GM21367 (cell line): ENCODE results near the gene LRCH4.
"Not testable (repeated sequence)": the region's sequence is repeated elsewhere in the genome, so short reads cannot be mapped to it uniquely, and the experiment has no call there.

Source experiments
- ATAC-seq: cut with Tn5 transposase; IDR thresholded peaks from one replicate; pipeline ENCODE4 v1.9.1; 2021; ENCODE audit not compliant: unreplicated experiment

The LRCH4 gene

GRCh38 chr7:100546129-100546925 is 39.6 kb downstream of the LRCH4 start:
- no peak for ATAC-seq

GRCh38 chr7:100545360-100546128 is 40.4 kb downstream of the LRCH4 start:
- ATAC-seq, result peak; percentile 43

- ATAC-seq, result no peak
Measured at GRCh38 chr7:100544967-100545359, 41.0 kb downstream of the LRCH4 start.

GRCh38 chr7:100544386-100544785 is 41.5 kb downstream of the LRCH4 start:
- ATAC-seq, result no peak

DNA sequence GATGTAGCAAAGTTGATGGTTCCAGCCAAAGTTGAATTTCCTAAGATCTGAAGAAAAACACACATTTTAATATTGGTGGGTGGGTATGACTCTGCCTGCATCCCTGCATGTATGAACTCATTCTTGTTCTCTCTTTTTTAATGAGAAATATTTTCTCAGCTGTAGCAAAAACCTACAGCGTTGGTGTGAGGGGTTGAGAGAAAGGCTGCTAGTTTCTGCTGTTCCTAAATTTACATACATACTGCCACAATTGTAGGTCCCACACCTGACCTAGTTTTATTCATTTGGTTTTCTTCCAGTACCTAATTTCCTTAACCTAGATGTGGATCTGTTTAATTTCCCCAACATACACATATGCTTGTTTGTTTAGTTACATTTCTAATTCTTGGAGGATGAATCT is 42.3 kb downstream of the LRCH4 start:
- ATAC-seq, result no peak

GRCh38 chr7:100541309-100541708 is 44.6 kb downstream of the LRCH4 start:
- ATAC-seq, result not testable (repeated sequence)

DNA sequence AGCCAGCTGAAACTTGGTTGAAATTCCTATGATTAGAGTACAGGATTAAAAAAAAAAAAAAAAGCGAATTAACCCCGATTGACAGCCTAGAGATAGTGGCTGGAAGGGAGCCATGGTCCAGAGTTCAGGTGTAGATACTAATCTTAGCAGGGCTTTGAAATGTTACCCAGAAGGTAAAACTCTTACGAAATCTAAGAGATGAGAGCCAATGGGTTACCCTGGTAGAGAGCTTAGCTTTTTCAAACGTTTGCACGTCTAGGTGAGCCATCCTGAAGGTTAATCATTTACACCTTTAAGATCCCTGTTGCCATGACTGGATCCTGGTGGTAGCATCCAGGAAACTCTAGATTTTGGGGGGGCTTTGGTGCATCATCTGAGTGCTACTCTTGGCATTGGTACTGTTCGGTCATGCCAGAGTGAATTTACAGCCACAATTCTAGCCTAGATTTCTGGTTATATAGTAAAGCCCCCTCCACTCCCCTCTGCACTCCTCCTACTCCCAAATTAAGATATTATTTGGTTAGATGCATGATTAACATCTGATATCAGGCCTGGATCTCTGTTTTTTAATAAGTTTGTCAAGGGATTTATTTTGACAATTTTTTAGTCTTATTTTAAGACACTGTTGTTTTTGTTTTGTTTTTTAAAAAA is 45.7 kb downstream of the LRCH4 start:
- no peak for ATAC-seq

DNA sequence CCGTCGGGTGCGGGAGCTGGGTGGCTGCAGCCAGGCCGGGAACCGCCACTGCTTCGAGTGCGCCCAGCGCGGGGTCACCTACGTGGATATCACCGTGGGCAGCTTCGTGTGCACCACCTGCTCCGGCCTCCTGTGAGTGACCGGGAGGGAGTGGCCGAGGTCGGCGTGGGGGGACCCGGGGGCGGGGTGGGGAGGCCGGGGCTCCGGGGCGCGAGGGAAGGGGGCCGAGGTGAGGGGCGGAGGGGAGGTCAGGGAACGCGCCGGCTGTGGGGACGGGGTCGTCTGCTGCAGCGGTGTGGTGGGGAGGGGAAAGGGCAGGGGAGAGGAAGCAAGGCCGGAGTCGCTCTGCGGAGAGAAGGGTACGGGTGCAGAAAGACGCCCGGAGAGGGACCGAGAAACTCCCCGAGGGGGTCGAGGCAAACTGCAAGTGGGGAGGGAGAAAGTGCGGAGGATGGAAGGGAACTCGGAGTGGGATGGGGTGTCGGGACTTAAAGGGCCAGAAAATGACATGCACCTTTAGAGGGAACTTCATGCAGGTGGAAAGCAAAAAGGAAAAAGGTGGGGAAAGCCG is 46.4 kb downstream of the LRCH4 start:
- no peak for ATAC-seq

GRCh38 chr7:100538654-100539435 is 47.1 kb downstream of the LRCH4 start, which contains the start of gene AGFG2:
TSS of gene AGFG2 (plus strand) at chr7:100539203. CDS start at chr7:100539347, 144 bp downstream.
- peak; percentile 88 for ATAC-seq

GRCh38 chr7:100538348-100538653 is 47.6 kb downstream of the LRCH4 start:
- ATAC-seq, result no peak

GRCh38 chr7:100536695-100537094 is 49.2 kb downstream of the LRCH4 start:
- ATAC-seq, result not testable (repeated sequence)

- ATAC-seq, result not testable (repeated sequence)
Measured at GRCh38 chr7:100535982-100536381, 49.9 kb downstream of the LRCH4 start.

GRCh38 chr7:100532165-100533022 is 53.5 kb downstream of the LRCH4 start:
- ATAC-seq, result no peak

- not testable (repeated sequence) for ATAC-seq
Measured at GRCh38 chr7:100528108-100528866, 57.6 kb downstream of the LRCH4 start.
